CD4-positive, alpha-beta T cell (primary cell): ENCODE data around the gene POU2F3. TPM values are rescaled to one million over a fixed set of nuclear protein-coding genes. Genes with fewer than 3 reads are reported as not detected.

ENCODE experiments used
- ATAC-seq: fragments of 200-7000 bp; cut with Tn5 transposase; one replicate; pipeline ENCODE4 v1.10.0; 2022; ENCODE audit warnings: mild to moderate bottlenecking; ENCODE audit not compliant: poor library complexity
- CTCF ChIA-PET: fragments of 350-600 bp; sonication (Branson Sonifier 250); formaldehyde crosslinking; loops from one replicate; lab custom pipeline; 2021; ENCODE audit warnings: antibody characterized with exemption, inconsistent platforms; lab: Charles Lee
- POLR2A ChIA-PET: fragments of 350-600 bp; sonication (Branson Sonifier 250); formaldehyde crosslinking; loops from one replicate; lab custom pipeline; 2021; ENCODE audit warnings: antibody characterized with exemption, inconsistent platforms; lab: Charles Lee
- DNase-seq, 14 experiments: peaks; one replicate each; pipeline ENCODE4 v3.0.0-alpha.2; 2013 to 2020; ENCODE audit warnings: mixed read lengths in 2 of 14
- H3K27ac ChIP-seq, 2 donors: one replicate each; pipeline versions ENCODE4 v1.5.1 to v1.7.0; 2013; ENCODE audit warnings: low read length in 2 of 2, low read depth in 1 of 2, mild to moderate bottlenecking in 1 of 2
- H3K27me3 ChIP-seq, 2 experiments: 1 replicate in 1 of 2; 2 replicates in 1 of 2; pipeline versions ENCODE4 v1.6.1 to v1.7.0; 2013; ENCODE audit warnings: low read length in 2 of 2, control low read depth in 1 of 2, mild to moderate bottlenecking in 1 of 2, moderate library complexity in 1 of 2; ENCODE audit not compliant: insufficient read depth in 2 of 2, control insufficient read depth in 1 of 2
- H3K36me3 ChIP-seq: one replicate; pipeline ENCODE4 v1.6.1; 2013; ENCODE audit warnings: low read length, control low read depth; ENCODE audit not compliant: insufficient read depth
- H3K4me1 ChIP-seq: one replicate; pipeline ENCODE4 v1.6.1; 2013; ENCODE audit warnings: low read length, control low read depth; ENCODE audit not compliant: insufficient read depth
- H3K4me3 ChIP-seq: one replicate; pipeline ENCODE4 v1.5.1; 2013; ENCODE audit warnings: mild to moderate bottlenecking, low read length, moderate library complexity
- H3K9me3 ChIP-seq, 2 experiments: 1 replicate in 1 of 2; 2 replicates in 1 of 2; pipeline versions ENCODE4 v1.6.1 to v1.7.0; 2013; ENCODE audit warnings: low read length in 2 of 2, mild to moderate bottlenecking in 2 of 2, control low read depth in 1 of 2, moderate library complexity in 1 of 2; ENCODE audit not compliant: control insufficient read depth in 1 of 2, insufficient read depth in 1 of 2
- H3K27ac Mint-ChIP-seq: one replicate; pipeline ENCODE4 v1.8.0; 2020; ENCODE audit warnings: mixed read lengths
- H3K27me3 Mint-ChIP-seq: one replicate; pipeline ENCODE4 v1.8.0; 2021; ENCODE audit warnings: mixed read lengths
- H3K36me3 Mint-ChIP-seq: one replicate; pipeline ENCODE4 v1.8.0; 2021; ENCODE audit warnings: low read depth, mixed read lengths
- H3K4me1 Mint-ChIP-seq: one replicate; pipeline ENCODE4 v1.8.0; 2021; ENCODE audit warnings: low read depth, mixed read lengths
- H3K4me3 Mint-ChIP-seq: one replicate; pipeline ENCODE4 v1.8.0; 2020; ENCODE audit warnings: mild to moderate bottlenecking, mixed read lengths
- H3K9me3 Mint-ChIP-seq: one replicate; pipeline ENCODE4 v1.8.0; 2020; ENCODE audit warnings: mixed read lengths
- CTCF ChIP-seq: fragments of 200-600 bp; IDR thresholded peaks from one replicate; pipeline ENCODE4 v1.8.0; 2022; ENCODE audit warnings: antibody characterized with exemption, mild to moderate bottlenecking
- intact Hi-C, 2 experiments: fragments of 100-400 bp; cut with DNase I in 1 of 2; cut with micrococcal nuclease in 1 of 2; formaldehyde crosslinking; loops; one replicate each; pipeline versions ENCODE4 v1.15.1 to v1.9.0; 2023 to 2025; cut with DNase I, micrococcal nuclease
- total RNA-seq, 174 experiments: library from RNA in 2 of 174; stranded (reverse) in 2 of 174; gene quantifications; one replicate each; pipeline ENCODE4 v1.2.3 and lab custom pipeline; 2021 to 2026

Gene POU2F3
- total RNA-seq, 2 experiments from 2014 or later = not detected

DNA sequence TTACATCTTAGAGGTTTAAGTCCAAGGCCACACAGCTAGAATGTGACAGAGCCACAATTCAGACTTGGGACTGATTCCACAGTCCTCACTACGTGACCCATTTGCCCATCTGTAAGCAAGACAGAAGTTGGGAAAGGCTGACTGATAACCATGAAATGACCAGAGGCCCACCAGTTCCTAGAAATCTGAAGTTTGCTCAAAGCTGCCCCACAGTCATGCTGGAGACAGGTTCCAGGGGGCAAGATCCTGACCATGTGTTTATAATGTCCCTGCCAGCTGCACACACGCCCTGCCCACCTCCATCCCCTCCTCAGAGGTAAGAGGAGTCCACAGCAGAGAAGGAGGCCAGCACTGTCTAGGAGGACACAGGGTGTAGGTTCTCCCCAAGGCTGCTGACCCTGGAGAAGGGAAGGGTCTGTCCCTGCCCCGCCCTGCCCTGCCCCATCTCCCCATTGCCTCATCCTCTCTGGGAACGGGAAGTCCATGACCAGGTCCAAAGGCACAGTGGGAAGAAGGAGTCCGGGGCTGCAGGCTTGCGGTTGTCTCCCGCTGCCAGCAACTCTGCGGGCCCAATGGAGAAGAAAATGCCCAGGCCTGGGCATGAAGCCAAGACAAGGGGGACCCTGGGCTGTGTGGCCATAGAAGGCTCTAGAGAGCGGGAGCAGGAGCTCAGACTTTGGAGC lies 41.0 kb upstream of the POU2F3 start:
- H3K27me3 Mint-ChIP-seq = peaks cover 27% of the 10 kb centered on the region
- intact Hi-C loops = no loop called here
- ChIA-PET POLR2A (interaction anchor here (1.0 kb wide), 1 partner anchor 12 kb away, joined by 3 read pairs; the partner anchor contains the start of gene OAF), CTCF (no interaction called here)
- no peaks in the 10 kb centered on the region for H3K4me1 ChIP-seq
- no peak overlapping the region for H3K27ac ChIP-seq
- no peaks in the 10 kb centered on the region for H3K4me1 Mint-ChIP-seq
- no peaks in the 10 kb centered on the region for H3K36me3 Mint-ChIP-seq
- DNase-seq (no peak), ATAC-seq (no peak)
- no peaks in the 10 kb centered on the region for H3K36me3 ChIP-seq
- H3K4me3 ChIP-seq = no peak overlapping the region
- H3K4me3 Mint-ChIP-seq = no peak overlapping the region
- H3K9me3 Mint-ChIP-seq = no peaks in the 10 kb centered on the region
- no peak overlapping the region for H3K27ac Mint-ChIP-seq
- peaks cover 3% of the 10 kb centered on the region in 2 experiments for H3K27me3 ChIP-seq
- TF ChIP-seq CTCF = no peak
- H3K9me3 ChIP-seq = peaks cover 0 to 4% of the 10 kb centered on the region in 2 experiments

- Histone ChIP-seq H3K27ac (no peak overlapping the region), H3K36me3 (no peaks in the 10 kb centered on the region), H3K4me1 (no peaks in the 10 kb centered on the region), H3K9me3 (peaks cover 0 to 4% of the 10 kb centered on the region in 2 experiments), H3K27me3 (peaks cover 3% of the 10 kb centered on the region in 2 experiments), H3K4me3 (no peak overlapping the region)
- H3K4me3 Mint-ChIP-seq = no peak overlapping the region
- no peaks in the 10 kb centered on the region for H3K9me3 Mint-ChIP-seq
- peaks cover 27% of the 10 kb centered on the region for H3K27me3 Mint-ChIP-seq
- TF ChIP-seq CTCF = no peak
- DNase-seq (no peak), ATAC-seq (no peak)
- no peaks in the 10 kb centered on the region for H3K4me1 Mint-ChIP-seq
- CTCF ChIA-PET = no interaction called here
- no peak overlapping the region for H3K27ac Mint-ChIP-seq
- POLR2A ChIA-PET = interaction anchor here (1.0 kb wide), 1 partner anchor 12 kb away, joined by 3 read pairs; the partner anchor contains the start of gene OAF
- intact Hi-C loops = loop anchor here in 1 of 2 experiments (2.0 kb wide), 1 partner anchor 27 kb away; no protein-coding TSS in a partner anchor
- H3K36me3 Mint-ChIP-seq = no peaks in the 10 kb centered on the region
Measured at GRCh38 chr11:120199613-120200012, 40.3 kb upstream of the POU2F3 start.

DNA sequence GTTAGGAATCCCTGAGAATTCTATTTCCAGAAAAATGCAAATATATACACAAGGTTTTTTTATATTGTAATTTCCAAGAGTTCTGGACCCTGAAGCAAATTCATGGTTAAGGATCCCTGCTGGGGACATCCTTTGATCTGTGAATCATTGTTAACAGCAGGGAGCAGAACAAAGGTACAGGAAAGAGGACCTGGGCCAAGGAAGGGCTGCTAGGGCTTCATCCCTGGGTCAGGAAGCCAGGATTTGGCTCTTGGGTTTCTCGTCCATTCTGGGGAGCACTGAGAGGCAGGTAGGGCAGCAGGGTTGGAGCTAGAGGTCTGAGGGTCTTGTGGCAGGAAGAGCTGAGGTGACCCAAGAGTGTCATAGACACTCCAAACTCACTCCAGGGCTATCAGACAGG lies 39.3 kb upstream of the POU2F3 start:
- Mint-ChIP-seq H3K4me3 (no peak overlapping the region), H3K27me3 (peaks cover 27% of the 10 kb centered on the region), H3K36me3 (no peaks in the 10 kb centered on the region), H3K9me3 (no peaks in the 10 kb centered on the region), H3K27ac (no peak overlapping the region), H3K4me1 (no peaks in the 10 kb centered on the region)
- DNase-seq (no peak), ATAC-seq (no peak)
- TF ChIP-seq CTCF = no peak
- ChIA-PET POLR2A (no interaction called here), CTCF (no interaction called here)
- Histone ChIP-seq H3K27me3 (peaks cover 3 to 6% of the 10 kb centered on the region in 2 experiments), H3K9me3 (peaks cover 0 to 4% of the 10 kb centered on the region in 2 experiments), H3K4me1 (no peaks in the 10 kb centered on the region), H3K4me3 (no peak overlapping the region), H3K27ac (no peak overlapping the region), H3K36me3 (no peaks in the 10 kb centered on the region)
- intact Hi-C loops = loop anchor here in 1 of 2 experiments (2.0 kb wide), 1 partner anchor 26 kb away; no protein-coding TSS in a partner anchor
